ENCODE results near the gene DNAJB2.

- TF ChIP-seq CTCF (IDR thresholded peaks at IDR 0.05) (no peak), EP300 (IDR thresholded peaks at IDR 0.05; ENCODE audit: low read depth) (no peak), POLR2A (IDR thresholded peaks at IDR 0.05) (no peak), POLR2AphosphoS5 (IDR thresholded peaks at IDR 0.05) (no peak)
Observed at GRCh38 chr2:219245899-219246230, 33.3 kb upstream of the DNAJB2 start.
